Astrocyte of the cerebellum (primary cell): Measurements from ENCODE around the gene APBA1.
"Not testable (repeated sequence)": the region's sequence is repeated elsewhere in the genome, so short reads cannot be mapped to it uniquely, and the experiment has no call there.

Experiments used
- DNase-seq: peaks from one replicate; pipeline ENCODE4 v3.0.0-alpha.2; 2011; ENCODE audit warnings: low read depth
- H3K4me3 ChIP-seq: 2 replicates; pipeline ENCODE4 v1.5.1; 2011; ENCODE audit warnings: mild to moderate bottlenecking, low read depth, low read length, moderate library complexity
- CTCF ChIP-seq: IDR thresholded peaks from 2 replicates; pipeline ENCODE4 v1.5.1; 2012; ENCODE audit warnings: low read length, low read depth, moderate library complexity, mild to moderate bottlenecking; ENCODE audit errors: missing control alignments
- in situ Hi-C: cut with HindIII; loops from 2 replicates; pipeline ENCODE4 v1.10.0; 2017; ENCODE audit warnings: low sequenced_read_pairs

The APBA1 gene

GRCh38 chr9:69601698-69602097 lies 70.5 kb downstream of the APBA1 start:
- TF ChIP-seq CTCF: no peak
- in situ Hi-C loops: no loop called here
- no peak for DNase-seq

GRCh38 chr9:69600314-69601047 lies 71.7 kb downstream of the APBA1 start:
- DNase-seq: no peak
- in situ Hi-C loops: no loop called here
- no peak for TF ChIP-seq CTCF

More at GRCh38 chr9:69601698-69602097, 70.5 kb downstream of the APBA1 start:
- no peak overlapping the region for H3K4me3 ChIP-seq

DNA sequence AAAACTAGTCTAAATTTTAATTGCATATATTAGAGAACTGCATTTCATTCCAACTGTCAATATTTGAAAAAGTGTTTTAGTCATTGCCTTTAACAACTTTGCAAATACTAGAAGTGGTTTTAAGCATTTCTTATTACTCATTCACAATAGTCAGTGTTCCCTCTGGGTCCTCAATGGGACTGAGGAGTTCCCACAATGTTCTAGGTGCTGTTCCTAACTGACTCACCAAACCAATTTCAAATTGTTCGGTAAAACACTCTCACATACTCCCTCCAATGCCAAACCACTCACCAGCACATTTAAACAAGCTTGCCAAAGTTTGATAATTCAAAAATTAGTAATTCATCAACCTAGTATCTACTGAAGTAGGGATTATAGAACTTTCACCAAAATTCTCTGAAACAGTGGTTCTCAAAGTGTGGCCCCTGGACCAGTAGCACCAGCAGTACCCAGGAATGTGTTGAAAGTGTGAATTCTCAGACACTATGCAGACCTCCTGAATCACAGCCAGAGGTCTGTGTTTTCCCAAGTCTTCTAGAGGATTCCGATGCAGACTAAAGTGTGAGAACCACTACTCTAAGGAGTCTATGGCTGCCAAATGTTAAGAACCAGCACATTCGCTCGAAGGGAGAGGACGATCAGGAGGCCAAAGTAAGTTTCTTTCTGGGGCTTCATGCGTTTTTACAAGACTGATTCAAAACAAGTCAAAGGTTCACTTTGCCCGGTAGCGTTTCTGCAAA lies 72.8 kb downstream of the APBA1 start:
- no peak for DNase-seq
- TF ChIP-seq CTCF: no peak
- no peak overlapping the region for H3K4me3 ChIP-seq
- in situ Hi-C loops: no loop called here

More at GRCh38 chr9:69600314-69601047, 71.7 kb downstream of the APBA1 start:
- H3K4me3 ChIP-seq: no peak overlapping the region

- in situ Hi-C loops, DNase-seq, H3K4me3 ChIP-seq: not testable (repeated sequence)
Observed at GRCh38 chr9:69596906-69597305, 75.3 kb downstream of the APBA1 start.

DNA sequence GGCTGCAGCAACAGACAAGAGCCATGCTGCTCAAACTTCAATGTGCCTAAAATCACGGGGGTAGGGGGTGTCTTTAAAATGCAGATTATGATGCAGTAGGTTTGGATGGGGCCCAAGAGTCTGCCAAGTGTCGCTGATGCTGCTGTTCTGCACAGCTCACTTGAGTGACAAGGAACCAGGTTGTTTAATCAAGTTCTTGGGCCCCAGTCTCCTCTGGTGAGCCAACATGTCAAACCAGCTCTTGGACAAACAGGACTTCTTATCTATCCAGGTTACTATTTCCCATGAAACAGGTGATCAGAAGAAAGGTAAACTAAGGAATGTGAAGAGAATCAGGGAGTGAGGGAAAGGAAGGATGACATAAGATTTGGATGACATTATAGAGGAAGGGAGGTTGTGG lies 78.0 kb downstream of the APBA1 start:
- TF ChIP-seq CTCF: no peak
- no peak for DNase-seq
- H3K4me3 ChIP-seq: no peak overlapping the region
- in situ Hi-C loops: no loop called here

- no peak for DNase-seq
- H3K4me3 ChIP-seq: no peak overlapping the region
- in situ Hi-C loops: no loop called here
- no peak for TF ChIP-seq CTCF
Observed at GRCh38 chr9:69593756-69594155, 78.4 kb downstream of the APBA1 start.

DNA sequence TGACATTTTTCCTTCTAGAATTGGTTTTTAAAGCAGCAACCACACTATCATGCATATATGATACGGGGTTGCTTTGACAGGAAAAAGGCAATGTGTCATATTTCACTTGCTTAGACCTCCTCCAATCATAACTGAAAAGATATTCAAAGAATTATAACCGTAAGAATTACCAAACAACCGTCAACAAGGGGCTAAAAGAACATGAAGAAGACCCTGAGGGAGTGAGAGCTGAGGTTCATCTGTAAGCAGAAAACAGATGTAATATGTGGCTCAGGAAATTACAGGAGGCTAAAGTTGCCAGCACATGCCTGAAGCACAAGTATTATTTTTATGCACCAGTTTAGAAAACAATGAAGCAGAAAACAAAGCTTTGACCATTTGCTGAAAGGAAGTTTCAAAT lies 78.9 kb downstream of the APBA1 start:
- H3K4me3 ChIP-seq: no peak overlapping the region
- no peak for DNase-seq
- in situ Hi-C loops: no loop called here
- no peak for TF ChIP-seq CTCF
